LNCaP clone FGC (cell line): ENCODE measurements around the gene PLXNA4.

Source experiments
- DNase-seq: peaks from one replicate; pipeline ENCODE4 v3.0.0-alpha.2; 2011; ENCODE audit warnings: low read depth
- H3K4me3 ChIP-seq: 2 replicates; pipeline ENCODE4 v1.5.1; 2011; ENCODE audit warnings: mild to moderate bottlenecking, low read depth, low read length, control low read depth
- CTCF ChIP-seq: IDR thresholded peaks from 2 replicates; pipeline ENCODE4 v1.5.1; 2012; ENCODE audit warnings: mild to moderate bottlenecking; ENCODE audit not compliant: control insufficient read depth, insufficient read depth; ENCODE audit errors: extremely low read depth

The PLXNA4 gene

GRCh38 chr7:132150711-132151110 lies 425.6 kb downstream of the PLXNA4 start:
- no peak for DNase-seq
- no peak for TF ChIP-seq CTCF
- H3K4me3 ChIP-seq: no peak overlapping the region

DNA sequence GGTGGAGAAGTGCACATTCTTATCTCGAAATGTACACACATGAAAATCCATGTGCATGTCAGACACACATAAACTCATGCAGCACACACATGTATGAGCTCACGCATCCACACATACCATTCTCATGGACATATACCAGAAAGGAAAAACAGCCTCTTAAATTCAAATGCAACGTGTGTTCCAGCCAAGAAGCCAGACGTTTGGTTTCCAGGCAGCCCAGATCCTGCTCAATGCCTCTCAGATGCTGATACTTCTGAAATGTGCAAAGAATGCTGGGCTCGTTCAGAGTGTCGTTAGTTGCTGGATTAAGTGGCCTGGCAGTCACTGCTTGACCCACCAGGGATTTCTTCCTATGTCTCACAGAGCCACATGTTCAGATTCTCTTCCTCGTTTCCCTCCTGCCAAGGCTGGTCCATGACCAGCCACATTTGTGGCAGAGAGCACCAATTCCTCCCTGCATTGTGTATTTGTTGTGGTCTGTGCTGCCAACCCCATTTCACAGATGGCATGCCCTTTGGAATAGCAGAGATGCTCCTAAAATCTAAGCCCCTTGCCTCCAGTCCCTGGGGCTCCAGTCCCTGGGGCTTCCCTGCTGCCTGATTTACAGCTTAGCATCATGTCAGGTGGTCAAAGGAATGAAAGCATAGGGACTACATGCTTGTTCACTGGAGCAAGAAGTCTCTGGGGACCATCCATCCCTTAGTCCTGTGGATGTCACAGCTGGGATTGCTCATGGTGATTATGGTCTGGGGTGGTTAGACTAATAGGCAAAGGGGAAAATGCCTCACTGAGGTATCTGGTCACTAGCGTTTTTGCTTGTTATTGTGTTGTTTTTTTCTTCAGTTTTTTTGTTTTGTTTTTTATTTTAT lies 426.6 kb downstream of the PLXNA4 start:
- no peak for DNase-seq
- no peak for TF ChIP-seq CTCF
- H3K4me3 ChIP-seq: no peak overlapping the region

GRCh38 chr7:132148876-132149275 lies 427.4 kb downstream of the PLXNA4 start:
- no peak for DNase-seq
- H3K4me3 ChIP-seq: no peak overlapping the region
- no peak for TF ChIP-seq CTCF

- no peak overlapping the region for H3K4me3 ChIP-seq
- DNase-seq: no peak
- TF ChIP-seq CTCF: no peak
These were observed 430.8 kb downstream of the PLXNA4 start for GRCh38 chr7:132145466-132145865.

- H3K4me3 ChIP-seq: no peak overlapping the region
- no peak for TF ChIP-seq CTCF
- no peak for DNase-seq
These were observed 431.2 kb downstream of the PLXNA4 start for GRCh38 chr7:132145063-132145462.

- no peak overlapping the region for H3K4me3 ChIP-seq
- no peak for TF ChIP-seq CTCF
- no peak for DNase-seq
These were observed 434.3 kb downstream of the PLXNA4 start for GRCh38 chr7:132142006-132142405.

DNA sequence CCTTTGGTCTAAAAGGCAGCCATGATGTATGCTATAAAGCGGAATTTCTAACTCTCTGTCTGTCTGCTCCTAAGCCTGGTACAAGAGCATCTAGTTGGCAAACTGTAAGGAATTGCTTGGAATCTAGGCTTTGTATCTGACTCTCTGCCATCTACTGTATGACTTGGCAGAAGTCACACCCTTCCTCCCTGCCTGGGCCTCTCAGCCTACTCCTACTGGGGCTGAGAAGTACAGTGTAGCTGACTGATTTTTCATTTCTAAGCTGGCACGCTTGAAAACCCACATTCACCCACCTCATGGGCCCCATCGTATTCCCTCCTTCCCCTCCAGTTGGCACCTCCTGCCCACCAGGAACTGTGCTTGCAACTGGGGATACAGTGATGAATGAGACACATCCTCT lies 435.2 kb downstream of the PLXNA4 start:
- DNase-seq: peak; percentile 80
- H3K4me3 ChIP-seq: no peak overlapping the region
- TF ChIP-seq CTCF: no peak
